Caco-2 (cell line): Measurements from ENCODE around the gene TUB. TPM values are rescaled to one million over a fixed set of nuclear protein-coding genes. Genes with fewer than 3 reads are reported as not detected.

Source experiments
- BruUV-seq: library from RNA; stranded (reverse); fragments of 400-500 nt; replicated peaks from 2 replicates; lab custom pipeline; 2021; lab: Mats Ljungman, UMichigan
- CTCF ChIA-PET: fragments of 300-600 bp; sonication (Branson Sonifier 250); formaldehyde crosslinking; loops from one replicate; lab custom pipeline; 2022; ENCODE audit warnings: antibody characterized with exemption; lab: Charles Lee
- POLR2A ChIA-PET: fragments of 300-600 bp; sonication (Branson Sonifier 250); formaldehyde crosslinking; loops from one replicate; lab custom pipeline; 2022; ENCODE audit warnings: antibody characterized with exemption; lab: Charles Lee
- DNase-seq, 2 experiments: peaks; one replicate each; pipeline versions ENCODE4 v3.0.0 to v3.0.0-alpha.2; 2020 to 2022
- H3K27me3 ChIP-seq: replicated peaks from 2 replicates; pipeline ENCODE4 v1.6.0; 2011; ENCODE audit warnings: low read length; ENCODE audit not compliant: control insufficient read depth, insufficient read depth
- H3K36me3 ChIP-seq: 2 replicates; pipeline ENCODE4 v1.5.1; 2011; ENCODE audit warnings: low read length; ENCODE audit not compliant: control insufficient read depth, insufficient read depth
- H3K4me1 ChIP-seq: fragments of 250-450 bp; sonication (Bioruptor Pico); 2 replicates; pipeline ENCODE4 v1.5.1; 2020; ENCODE audit warnings: mild to moderate bottlenecking
- H3K4me3 ChIP-seq: 2 replicates; pipeline ENCODE4 v1.5.1; 2011; ENCODE audit warnings: low read depth, mild to moderate bottlenecking, control low read depth, low read length
- H3K9me3 ChIP-seq: fragments of 250-450 bp; sonication (Bioruptor Pico); 2 replicates; pipeline ENCODE4 v1.5.1; 2020; ENCODE audit warnings: mild to moderate bottlenecking, moderate library complexity
- H3K27ac Mint-ChIP-seq: one replicate; pipeline ENCODE4 v1.8.0; 2022; ENCODE audit warnings: mixed read lengths; ENCODE audit not compliant: unreplicated experiment
- H3K27me3 Mint-ChIP-seq: one replicate; pipeline ENCODE4 v1.8.0; 2022; ENCODE audit warnings: mixed read lengths; ENCODE audit not compliant: insufficient read depth, unreplicated experiment
- H3K36me3 Mint-ChIP-seq: one replicate; pipeline ENCODE4 v1.8.0; 2022; ENCODE audit warnings: mild to moderate bottlenecking, mixed read lengths; ENCODE audit not compliant: insufficient read depth, unreplicated experiment
- H3K4me1 Mint-ChIP-seq: one replicate; pipeline ENCODE4 v1.8.0; 2022; ENCODE audit warnings: low read depth, mixed read lengths; ENCODE audit not compliant: unreplicated experiment
- H3K4me3 Mint-ChIP-seq: one replicate; pipeline ENCODE4 v1.8.0; 2022; ENCODE audit warnings: mild to moderate bottlenecking, moderate library complexity, mixed read lengths; ENCODE audit not compliant: unreplicated experiment
- H3K9me3 Mint-ChIP-seq: one replicate; pipeline ENCODE4 v1.8.0; 2022; ENCODE audit warnings: mixed read lengths; ENCODE audit not compliant: unreplicated experiment
- CTCF ChIP-seq, 2 experiments: fragments of 200-600 bp in 1 of 2; IDR thresholded peaks; 1 replicate in 1 of 2; 2 replicates in 1 of 2; pipeline versions ENCODE4 v1.5.1 to v1.8.0; 2011 to 2022; ENCODE audit warnings: antibody characterized with exemption in 1 of 2, control low read depth in 1 of 2, inconsistent platforms in 1 of 2, low read depth in 1 of 2, low read length in 1 of 2, mild to moderate bottlenecking in 1 of 2, moderate library complexity in 1 of 2; ENCODE audit not compliant: insufficient read depth in 1 of 2, severe bottlenecking in 1 of 2, unreplicated experiment in 1 of 2
- intact Hi-C: fragments of 100-400 bp; cut with micrococcal nuclease; formaldehyde crosslinking; loops from one replicate; pipeline ENCODE4 v1.10.0; 2022; ENCODE audit not compliant: unreplicated experiment
- total RNA-seq: library from RNA; stranded (reverse); gene quantifications from 2 replicates; pipeline ENCODE4 v1.2.3, GENCODE V29; 2022

The TUB gene
- total RNA-seq, 1 experiment from 2014 or later, result not detected

- DNase-seq, result no peak
- no peak overlapping the region for H3K4me3 ChIP-seq
- Mint-ChIP-seq H3K4me3 (no peak overlapping the region), H3K27ac (no peak overlapping the region), H3K4me1 (no peaks in the 10 kb centered on the region), H3K27me3 (peaks cover 3% of the 10 kb centered on the region), H3K36me3 (no peaks in the 10 kb centered on the region), H3K9me3 (no peaks in the 10 kb centered on the region)
- POLR2A ChIA-PET, result no interaction called here
- no peaks in the 10 kb centered on the region; the same call in 1 of the 2 replicates for H3K9me3 ChIP-seq
- no peak for TF ChIP-seq CTCF (IDR thresholded peaks at IDR 0.05; ENCODE audit: insufficient read depth in 1 of 2, low read depth in 1 of 2, low read length in 1 of 2, severe bottlenecking in 1 of 2, unreplicated experiment in 1 of 2)
- CTCF ChIA-PET, result no interaction called here
- BruUV-seq, result no TSS peak
- intact Hi-C loops, result no loop called here
- H3K36me3 ChIP-seq, result no peaks in the 10 kb centered on the region
- H3K4me1 ChIP-seq, result no peaks in the 10 kb centered on the region
- H3K27me3 ChIP-seq, result no peaks in the 10 kb centered on the region; the same call in 1 of the 2 replicates
Measured at GRCh38 chr11:8122173-8122764, 41.3 kb downstream of the TUB start.

- Mint-ChIP-seq H3K27ac (no peak overlapping the region), H3K36me3 (no peaks in the 10 kb centered on the region), H3K27me3 (peaks cover 19% of the 10 kb centered on the region), H3K9me3 (no peaks in the 10 kb centered on the region), H3K4me1 (no peaks in the 10 kb centered on the region), H3K4me3 (no peak overlapping the region)
- no peaks in the 10 kb centered on the region for H3K9me3 ChIP-seq
- no peaks in the 10 kb centered on the region for H3K36me3 ChIP-seq
- ChIA-PET CTCF (no interaction called here), POLR2A (no interaction called here)
- intact Hi-C loops, result no loop called here
- H3K4me1 ChIP-seq, result no peaks in the 10 kb centered on the region
- BruUV-seq, result no TSS peak
- no peaks in the 10 kb centered on the region; the same call in 1 of the 2 replicates for H3K27me3 ChIP-seq
- TF ChIP-seq CTCF (IDR thresholded peaks at IDR 0.05; ENCODE audit: insufficient read depth in 1 of 2, low read depth in 1 of 2, low read length in 1 of 2, severe bottlenecking in 1 of 2, unreplicated experiment in 1 of 2), result no peak
- no peak overlapping the region for H3K4me3 ChIP-seq
- no peak for DNase-seq
Measured at GRCh38 chr11:8126649-8127289, 45.8 kb downstream of the TUB start.

- Mint-ChIP-seq H3K4me1 (no peaks in the 10 kb centered on the region), H3K36me3 (no peaks in the 10 kb centered on the region), H3K27ac (no peak overlapping the region), H3K27me3 (peaks cover 19% of the 10 kb centered on the region), H3K9me3 (no peaks in the 10 kb centered on the region), H3K4me3 (no peak overlapping the region)
- no TSS peak for BruUV-seq
- no peaks in the 10 kb centered on the region for H3K9me3 ChIP-seq
- H3K27me3 ChIP-seq, result no peaks in the 10 kb centered on the region; the same call in 1 of the 2 replicates
- no peaks in the 10 kb centered on the region for H3K4me1 ChIP-seq
- DNase-seq, result no peak
- CTCF ChIA-PET, result no interaction called here
- no peaks in the 10 kb centered on the region for H3K36me3 ChIP-seq
- TF ChIP-seq CTCF (IDR thresholded peaks at IDR 0.05; ENCODE audit: insufficient read depth in 1 of 2, low read depth in 1 of 2, low read length in 1 of 2, severe bottlenecking in 1 of 2, unreplicated experiment in 1 of 2), result no peak
- intact Hi-C loops, result no loop called here
- POLR2A ChIA-PET, result no interaction called here
- no peak overlapping the region for H3K4me3 ChIP-seq
Measured at GRCh38 chr11:8127447-8127846, 46.4 kb downstream of the TUB start.
